SK-N-SH (cell line): ENCODE results near the gene NTMT1. TPM values are rescaled to one million over a fixed set of nuclear protein-coding genes. Genes with fewer than 3 reads are reported as not detected.
A peak's percentile ranks its signal among the peaks of the same experiment; 100 is the strongest.

Experiments
- CTCF ChIA-PET: fragments of 300-600, 350-600 bp; formaldehyde crosslinking; extraction: SDS; loops from one replicate; lab custom pipeline; 2021; lab: Yijun Ruan, JAX
- POLR2A ChIA-PET: fragments of 350-600 bp; sonication (Branson Sonifier 250); formaldehyde crosslinking; extraction: SDS; loops from one replicate; lab custom pipeline; 2020; ENCODE audit warnings: antibody characterized with exemption, inconsistent platforms; lab: Yijun Ruan, JAX
- DNase-seq: peaks from one replicate; pipeline ENCODE4 v3.0.0; 2012
- H2AFZ ChIP-seq: fragments of 200-600 bp; sonication (generic); 2 replicates; pipeline ENCODE4 v1.8.1; 2016; ENCODE audit warnings: antibody characterized with exemption, mild to moderate bottlenecking, low read depth
- H3F3A ChIP-seq: fragments of 200-600 bp; sonication (generic); replicated peaks from 2 replicates; pipeline ENCODE3; 2016; ENCODE audit warnings: antibody characterized with exemption, mild to moderate bottlenecking; ENCODE audit not compliant: insufficient read depth
- H3K27ac ChIP-seq, 2 experiments: fragments of 200-500 bp in 1 of 2; fragments of 200-600 bp in 1 of 2; sonication (Bioruptor generic) in 1 of 2; sonication (generic), shearing (Covaris generic) in 1 of 2; 2 replicates each; pipeline versions ENCODE4 v1.5.1 to v1.6.1; 2014 to 2016; ENCODE audit warnings: low read depth in 2 of 2, inconsistent platforms in 1 of 2, low read length in 1 of 2, mild to moderate bottlenecking in 1 of 2, mixed read lengths in 1 of 2
- H3K27me3 ChIP-seq: fragments of 200-600 bp; sonication (generic), shearing (Covaris generic); 2 replicates; pipeline ENCODE4 v1.6.1; 2016; ENCODE audit warnings: mixed run types; ENCODE audit not compliant: insufficient read depth
- H3K36me3 ChIP-seq, 2 experiments: fragments of 200-500 bp in 1 of 2; fragments of 200-600 bp in 1 of 2; sonication (Bioruptor generic) in 1 of 2; sonication (generic) in 1 of 2; replicated peaks in 1 of 2; 2 replicates each; pipeline versions ENCODE3 to v1.5.1; 2014 to 2016; ENCODE audit warnings: low read length in 1 of 2, mild to moderate bottlenecking in 1 of 2; ENCODE audit not compliant: insufficient read depth in 2 of 2, control insufficient read depth in 1 of 2
- H3K4me1 ChIP-seq, 2 experiments: fragments of 200-500 bp in 1 of 2; fragments of 200-600 bp in 1 of 2; sonication (Bioruptor generic) in 1 of 2; sonication (generic), shearing (Covaris generic) in 1 of 2; 2 replicates each; pipeline versions ENCODE4 v1.5.1 to v1.6.1; 2014 to 2016; ENCODE audit warnings: low read depth in 1 of 2, low read length in 1 of 2, mixed run types in 1 of 2; ENCODE audit not compliant: insufficient read depth in 2 of 2, control insufficient read depth in 1 of 2
- H3K4me2 ChIP-seq: fragments of 200-600 bp; sonication (generic), shearing (Covaris generic); 2 replicates; pipeline ENCODE4 v1.6.1; 2017; ENCODE audit warnings: mixed run types
- H3K4me3 ChIP-seq, 2 experiments: fragments of 200-500 bp in 1 of 2; fragments of 200-600 bp in 1 of 2; sonication (Bioruptor generic) in 1 of 2; sonication (generic), shearing (Covaris generic) in 1 of 2; 2 replicates each; pipeline versions ENCODE4 v1.5.1 to v1.8.1; 2014 to 2016; ENCODE audit warnings: low read depth in 2 of 2, inconsistent platforms in 1 of 2, low read length in 1 of 2, mild to moderate bottlenecking in 1 of 2, mixed read lengths in 1 of 2, moderate library complexity in 1 of 2
- H3K79me2 ChIP-seq: fragments of 200-600 bp; sonication (generic); 2 replicates; pipeline ENCODE4 v1.8.1; 2017; ENCODE audit warnings: mild to moderate bottlenecking; ENCODE audit not compliant: insufficient read depth
- H3K9ac ChIP-seq: fragments of 200-600 bp; sonication (generic); 2 replicates; pipeline ENCODE4 v1.6.1; 2017; ENCODE audit warnings: mixed run types
- H3K9me2 ChIP-seq: fragments of 200-600 bp; sonication (generic); 2 replicates; pipeline ENCODE4 v1.6.1; 2017; ENCODE audit warnings: mixed run types
- H3K9me3 ChIP-seq: fragments of 200-600 bp; sonication (generic); 2 replicates; pipeline ENCODE4 v1.6.1; 2017; ENCODE audit warnings: mixed run types, mild to moderate bottlenecking, moderate library complexity
- H4K20me1 ChIP-seq: fragments of 200-600 bp; sonication (generic); 2 replicates; pipeline ENCODE4 v1.6.1; 2017; ENCODE audit warnings: mild to moderate bottlenecking, mixed run types; ENCODE audit not compliant: insufficient read depth
- EZH2phosphoT487 ChIP-seq: fragments of 200-600 bp; sonication (generic); IDR thresholded peaks from 2 replicates; pipeline ENCODE4 v1.6.1; 2017; ENCODE audit warnings: low read depth, mixed run types, mild to moderate bottlenecking, antibody characterized with exemption, moderate library complexity, borderline replicate concordance
- REST ChIP-seq: IDR thresholded peaks from 2 replicates; pipeline ENCODE4 v1.6.1; 2012; ENCODE audit warnings: mild to moderate bottlenecking, low read depth, low read length, moderate library complexity
- SIN3A ChIP-seq: IDR thresholded peaks from 2 replicates; pipeline ENCODE4 v1.6.1; 2012; ENCODE audit warnings: low read depth, mild to moderate bottlenecking, low read length, moderate library complexity, borderline replicate concordance
- USF1 ChIP-seq: IDR thresholded peaks from 2 replicates; pipeline ENCODE4 v1.4.0; 2012; ENCODE audit warnings: low read depth, borderline replicate concordance
- ZBTB33 ChIP-seq: IDR thresholded peaks from 2 replicates; pipeline ENCODE4 v1.4.0; 2012; ENCODE audit warnings: low read depth, borderline replicate concordance
- WGBS: methylation state at CpG from one replicate; pipeline ENCODE4 v1.1.6; 2017; ENCODE audit warnings: low lambda C conversion rate; 5-methylcytosine and 5-hydroxymethylcytosine counted together
- polyA plus RNA-seq, 3 experiments: library from polyadenylated mRNA; depleted of rRNA; stranded (reverse); fragments of >200 nt; gene quantifications; 2 replicates each; pipeline ENCODE4 v1.2.3, GENCODE V29; 2012
- TF ChIP-seq, protein P1 (sequence below): fragments of 150-350 bp; IDR thresholded peaks from 2 replicates; pipeline ENCODE4 v1.6.1; 2017; ENCODE audit warnings: antibody characterized with exemption, low read length, low read depth, borderline replicate concordance
- TF ChIP-seq, protein P2 (sequence below): fragments of 200-600 bp; sonication (generic); IDR thresholded peaks from 2 replicates; pipeline ENCODE4 v1.6.1; 2017; ENCODE audit warnings: antibody characterized with exemption, mild to moderate bottlenecking, moderate library complexity

Gene NTMT1
- polyA plus RNA-seq, 1 of the 3 experiments (the other 2 are of a cell fraction): 78.3 TPM

- POLR2A ChIA-PET: interaction anchor here (0.6 to 1.9 kb wide), 10 partner anchors 11 to 459 kb away, joined by 3 to 13 read pairs (median 3); no protein-coding TSS in a partner anchor
Measured at GRCh38 chr9:129597355-129598088, 28.4 kb upstream of the NTMT1 start.

More at GRCh38 chr9:129597355-129598088, 28.4 kb upstream of the NTMT1 start:
- H3K79me2 ChIP-seq: no peaks in the 10 kb centered on the region
- H3K4me2 ChIP-seq: no peak overlapping the region; the same call in 1 of the 2 replicates
- peaks cover 0 to 6% of the 10 kb centered on the region in 2 experiments; a peak in 2 of 4 replicates for H3K4me1 ChIP-seq
- 49% methylated on average over 23 of the region's 57 CpGs for WGBS
- CTCF ChIA-PET: interaction anchor here (1.1 to 2.2 kb wide), 6 partner anchors 9 to 458 kb away, joined by 3 to 8 read pairs (median 6); no protein-coding TSS in a partner anchor
- no peaks in the 10 kb centered on the region for H3K36me3 ChIP-seq
- H3F3A ChIP-seq: no peaks in the 10 kb centered on the region
- DNase-seq: peak; percentile 70
- H2AFZ ChIP-seq: peak overlapping the region; percentile 35; the same call in 1 of the 2 replicates
- no peaks in the 10 kb centered on the region for H3K9me2 ChIP-seq
- no peaks in the 10 kb centered on the region for H4K20me1 ChIP-seq
- TF ChIP-seq SIN3A (no peak), EZH2phosphoT487 (no peak), REST (no peak), ZBTB33 (no peak), USF1 (no peak)
- TF ChIP-seq, protein P1, sequence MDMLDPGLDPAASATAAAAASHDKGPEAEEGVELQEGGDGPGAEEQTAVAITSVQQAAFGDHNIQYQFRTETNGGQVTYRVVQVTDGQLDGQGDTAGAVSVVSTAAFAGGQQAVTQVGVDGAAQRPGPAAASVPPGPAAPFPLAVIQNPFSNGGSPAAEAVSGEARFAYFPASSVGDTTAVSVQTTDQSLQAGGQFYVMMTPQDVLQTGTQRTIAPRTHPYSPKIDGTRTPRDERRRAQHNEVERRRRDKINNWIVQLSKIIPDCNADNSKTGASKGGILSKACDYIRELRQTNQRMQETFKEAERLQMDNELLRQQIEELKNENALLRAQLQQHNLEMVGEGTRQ: no peak
- TF ChIP-seq, protein P2, sequence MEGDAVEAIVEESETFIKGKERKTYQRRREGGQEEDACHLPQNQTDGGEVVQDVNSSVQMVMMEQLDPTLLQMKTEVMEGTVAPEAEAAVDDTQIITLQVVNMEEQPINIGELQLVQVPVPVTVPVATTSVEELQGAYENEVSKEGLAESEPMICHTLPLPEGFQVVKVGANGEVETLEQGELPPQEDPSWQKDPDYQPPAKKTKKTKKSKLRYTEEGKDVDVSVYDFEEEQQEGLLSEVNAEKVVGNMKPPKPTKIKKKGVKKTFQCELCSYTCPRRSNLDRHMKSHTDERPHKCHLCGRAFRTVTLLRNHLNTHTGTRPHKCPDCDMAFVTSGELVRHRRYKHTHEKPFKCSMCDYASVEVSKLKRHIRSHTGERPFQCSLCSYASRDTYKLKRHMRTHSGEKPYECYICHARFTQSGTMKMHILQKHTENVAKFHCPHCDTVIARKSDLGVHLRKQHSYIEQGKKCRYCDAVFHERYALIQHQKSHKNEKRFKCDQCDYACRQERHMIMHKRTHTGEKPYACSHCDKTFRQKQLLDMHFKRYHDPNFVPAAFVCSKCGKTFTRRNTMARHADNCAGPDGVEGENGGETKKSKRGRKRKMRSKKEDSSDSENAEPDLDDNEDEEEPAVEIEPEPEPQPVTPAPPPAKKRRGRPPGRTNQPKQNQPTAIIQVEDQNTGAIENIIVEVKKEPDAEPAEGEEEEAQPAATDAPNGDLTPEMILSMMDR: no peak
- TF ChIP-seq, all 33 proteins: peak for 0
- H3K9ac ChIP-seq: peak overlapping the region; percentile 8; the same call in 1 of the 2 replicates
- H3K27me3 ChIP-seq: no peaks in the 10 kb centered on the region
- peak overlapping the region in 1 of 2 experiments; percentile 35; a peak in 2 of 4 replicates for H3K4me3 ChIP-seq
- no peak overlapping the region; a peak in 1 of 4 replicates for H3K27ac ChIP-seq
- H3K9me3 ChIP-seq: no peaks in the 10 kb centered on the region
